C1 segment of cervical spinal cord (tissue), 14 donors: Measurements from ENCODE around the gene CIZ1.

Source experiments
- DNase-seq, 14 donors: peaks; one replicate each; lab custom pipeline; 2025; lab: John Stamatoyannopoulos, UW

CIZ1 gene

DNA sequence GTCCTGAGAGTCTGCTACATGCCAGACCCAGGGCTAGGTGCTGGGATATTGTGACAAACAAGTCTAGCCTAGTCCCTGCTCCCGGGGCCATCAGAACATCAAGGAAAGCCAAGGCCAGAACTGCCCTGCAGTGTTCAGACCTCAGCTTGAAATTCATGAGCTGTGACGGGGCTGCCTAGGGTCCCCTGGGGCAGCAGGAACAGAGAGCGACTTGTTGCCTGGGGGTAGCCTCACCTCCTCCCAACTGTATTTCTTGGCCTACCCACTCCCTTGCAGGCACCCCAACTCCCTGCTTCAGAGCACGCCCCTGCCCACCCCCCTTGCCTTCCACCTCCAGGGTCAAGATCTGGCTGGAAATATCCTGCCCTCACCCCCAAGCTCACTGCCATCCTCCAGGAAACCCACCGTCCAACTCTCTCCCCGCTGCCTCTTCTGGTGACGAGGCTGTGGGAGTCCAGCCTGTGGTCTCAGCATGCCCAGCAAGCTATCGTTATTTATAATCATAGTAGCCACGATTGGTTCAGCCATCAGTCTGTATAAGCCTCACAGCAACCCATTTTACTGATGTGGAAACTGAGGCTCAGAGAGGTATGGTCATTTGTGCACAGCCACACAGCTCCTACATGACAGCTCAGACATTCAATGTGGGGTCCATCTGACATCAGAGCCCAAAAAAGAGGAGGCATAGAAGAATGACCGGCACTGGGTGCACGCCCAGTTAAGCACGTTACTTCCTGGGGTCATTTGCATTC is 22.6 kb upstream of the CIZ1 start:
- no peak for DNase-seq

DNA sequence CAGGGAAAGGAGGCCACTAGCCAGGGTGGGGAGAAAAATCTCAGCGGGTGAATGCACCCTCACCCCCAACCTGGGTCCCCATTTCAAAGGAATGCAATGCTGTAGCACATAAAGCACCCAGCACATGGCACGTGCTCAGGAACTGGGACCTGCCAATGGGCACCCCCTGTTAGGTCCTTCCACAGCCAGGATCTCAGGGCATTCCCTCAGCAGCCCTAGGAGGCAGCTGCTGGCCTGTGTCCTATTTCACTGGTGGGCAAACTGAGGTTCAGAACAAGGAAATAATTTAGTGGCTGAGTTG is 20.6 kb upstream of the CIZ1 start:
- no peak for DNase-seq

DNA sequence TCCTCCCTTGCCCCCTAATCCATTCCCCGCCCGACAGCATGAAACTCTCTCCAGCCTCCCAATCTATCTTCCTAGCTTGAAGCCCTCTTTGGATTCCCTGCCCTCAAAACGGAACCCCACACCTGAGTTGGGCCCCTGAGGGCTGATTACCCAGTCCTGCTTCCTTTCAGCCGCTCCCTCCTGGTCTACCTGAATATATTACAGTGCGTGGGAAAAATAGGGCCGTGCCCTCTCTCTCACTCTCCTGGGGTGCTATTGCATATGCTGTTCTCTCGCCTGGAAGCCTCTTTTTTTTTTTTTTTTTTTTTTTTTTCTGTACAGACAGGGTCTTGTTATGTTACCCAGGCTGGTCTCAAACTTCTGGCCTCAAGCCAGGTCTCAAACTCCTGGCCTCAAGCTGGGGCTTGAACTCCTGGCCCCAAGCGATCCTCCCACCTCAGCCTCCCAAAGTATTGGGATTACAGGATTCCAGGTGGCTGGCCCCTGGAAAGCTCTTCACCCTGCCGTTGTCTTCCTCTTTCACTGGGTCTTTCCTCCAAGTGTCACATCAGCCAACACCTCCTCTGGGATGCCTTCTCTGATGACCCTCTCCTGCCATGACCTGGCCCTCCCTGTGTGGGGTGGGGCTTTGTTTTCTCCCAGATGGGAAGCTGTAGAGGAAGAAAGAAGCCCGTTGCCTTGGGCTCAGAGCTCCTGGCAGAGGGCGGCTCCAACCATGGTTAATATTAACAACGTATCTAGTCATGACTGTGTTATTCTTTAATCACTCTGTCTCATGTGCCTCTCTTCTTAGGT is 20.0 kb upstream of the CIZ1 start:
- DNase-seq: no peak

DNA sequence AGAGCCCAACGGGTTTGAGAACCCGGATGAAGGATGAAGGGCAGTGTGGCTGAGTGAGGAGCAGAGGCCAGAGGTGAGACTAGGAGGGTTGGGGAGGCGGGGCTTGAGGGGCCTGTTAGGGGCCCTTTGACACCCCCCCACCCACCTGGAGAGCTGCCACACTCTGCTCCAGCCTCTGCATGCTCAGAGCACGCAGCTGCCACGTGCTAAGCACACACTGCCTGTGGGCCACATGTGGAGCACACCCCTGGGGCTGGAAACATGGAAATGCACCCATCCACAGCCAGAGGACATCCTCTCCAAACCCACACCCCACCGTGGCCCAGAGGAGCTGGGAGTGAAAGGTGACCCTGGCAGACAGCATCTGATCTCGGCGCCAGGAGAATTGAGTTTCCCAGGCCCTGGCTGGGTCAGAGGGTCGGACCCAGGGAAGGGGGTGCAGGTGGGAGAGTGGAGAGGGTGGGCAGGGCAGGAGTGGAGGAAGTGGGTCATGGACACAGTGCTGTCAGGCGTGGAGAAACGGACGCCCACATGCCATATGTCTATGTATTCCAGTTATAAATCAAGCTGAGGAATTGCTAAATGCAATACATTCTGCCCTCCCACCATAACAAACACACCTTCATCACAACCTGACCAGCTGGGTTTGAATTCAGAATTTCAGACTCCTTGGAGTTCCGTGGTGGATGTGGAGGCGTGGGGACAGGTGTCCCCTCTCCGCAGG is 17.7 kb upstream of the CIZ1 start:
- DNase-seq: peak in 1 of 14 donors; percentile 34

DNA sequence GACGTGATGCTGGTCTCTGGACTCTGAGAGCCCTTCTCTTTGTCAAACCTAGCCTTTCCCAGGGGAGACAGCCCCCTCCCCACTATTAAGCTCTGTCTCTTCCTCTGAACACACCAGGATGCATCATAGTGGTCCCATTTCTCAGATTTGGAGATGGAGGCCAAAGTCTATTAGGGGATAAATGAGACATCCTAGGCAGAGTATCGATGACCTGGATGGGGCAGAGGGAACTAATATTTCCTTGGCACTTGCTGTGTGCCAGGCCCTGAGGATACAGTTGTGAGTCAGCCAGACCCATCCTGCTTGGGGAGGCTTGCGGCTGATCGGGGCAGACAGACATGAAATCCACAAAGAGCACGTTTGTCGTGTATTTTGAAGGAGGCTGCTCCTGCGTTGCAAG is 17.0 kb upstream of the CIZ1 start:
- no peak for DNase-seq

DNA sequence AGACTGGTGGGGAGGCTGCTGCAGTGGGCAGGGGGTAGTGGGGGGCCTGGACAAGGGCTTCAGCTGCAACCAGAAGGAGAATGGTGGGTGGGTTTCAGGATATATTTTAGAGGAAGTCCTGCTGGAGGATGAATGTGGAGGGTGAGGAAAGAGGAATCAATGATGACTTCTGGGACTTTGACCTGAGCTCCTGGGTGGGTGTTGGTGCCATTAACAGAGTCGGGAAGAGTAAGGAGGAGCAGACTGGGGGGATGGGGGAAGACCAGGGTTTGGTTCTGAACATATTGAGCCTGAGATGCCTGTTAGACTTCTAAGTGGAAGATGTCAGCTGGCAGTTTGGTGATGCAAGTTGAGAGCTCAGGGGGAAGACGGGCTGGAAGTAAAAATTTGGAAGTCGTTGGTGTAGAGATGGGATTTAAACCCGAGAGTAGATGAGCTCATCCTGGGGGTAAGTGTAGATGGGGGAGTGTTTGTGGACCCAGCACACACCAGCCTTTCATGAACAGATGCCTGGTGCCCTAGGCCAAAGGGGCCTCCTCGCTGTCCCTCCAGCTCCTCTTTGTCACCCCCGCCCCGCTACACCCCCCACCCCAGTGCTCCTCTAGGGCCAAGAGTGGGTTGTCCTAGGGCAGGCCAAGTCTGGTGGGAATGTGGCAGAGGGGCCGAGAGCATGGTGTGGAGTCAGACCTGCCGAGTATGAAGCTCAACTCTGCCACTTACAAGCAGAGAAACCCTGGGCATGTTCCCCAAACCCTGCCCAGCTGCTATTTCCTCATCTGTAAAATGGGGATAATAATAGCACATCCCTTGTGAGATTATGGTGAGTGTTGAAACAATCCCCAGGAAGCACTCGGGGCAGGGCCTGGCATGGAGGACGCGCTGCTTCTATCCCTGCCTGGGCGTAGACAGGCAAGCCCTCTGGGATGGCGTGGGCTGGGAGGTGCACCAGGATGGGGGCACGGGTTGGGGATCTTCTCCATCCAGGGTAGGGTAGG is 15.8 kb upstream of the CIZ1 start:
- DNase-seq: no peak

DNA sequence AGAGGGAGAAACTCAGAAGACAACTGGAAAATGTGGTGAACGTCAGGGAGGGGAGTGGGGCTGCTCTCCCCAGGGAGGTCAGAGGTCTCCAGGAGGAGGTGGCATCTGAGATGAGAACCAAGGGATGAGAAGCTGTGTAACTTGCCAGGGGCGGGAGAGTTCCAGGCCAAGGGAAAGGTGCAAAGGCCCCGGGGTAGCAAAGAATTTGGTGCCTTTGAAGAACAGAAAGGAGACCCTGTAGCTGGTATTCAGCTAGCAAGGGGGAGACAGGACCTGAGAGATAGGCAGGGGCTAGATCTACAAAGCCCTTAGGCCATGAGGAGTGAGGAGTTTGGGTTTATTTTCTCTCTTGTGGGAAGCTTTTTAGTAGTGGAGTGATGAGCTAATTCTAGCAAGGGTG is 15.1 kb upstream of the CIZ1 start:
- no peak for DNase-seq

DNA sequence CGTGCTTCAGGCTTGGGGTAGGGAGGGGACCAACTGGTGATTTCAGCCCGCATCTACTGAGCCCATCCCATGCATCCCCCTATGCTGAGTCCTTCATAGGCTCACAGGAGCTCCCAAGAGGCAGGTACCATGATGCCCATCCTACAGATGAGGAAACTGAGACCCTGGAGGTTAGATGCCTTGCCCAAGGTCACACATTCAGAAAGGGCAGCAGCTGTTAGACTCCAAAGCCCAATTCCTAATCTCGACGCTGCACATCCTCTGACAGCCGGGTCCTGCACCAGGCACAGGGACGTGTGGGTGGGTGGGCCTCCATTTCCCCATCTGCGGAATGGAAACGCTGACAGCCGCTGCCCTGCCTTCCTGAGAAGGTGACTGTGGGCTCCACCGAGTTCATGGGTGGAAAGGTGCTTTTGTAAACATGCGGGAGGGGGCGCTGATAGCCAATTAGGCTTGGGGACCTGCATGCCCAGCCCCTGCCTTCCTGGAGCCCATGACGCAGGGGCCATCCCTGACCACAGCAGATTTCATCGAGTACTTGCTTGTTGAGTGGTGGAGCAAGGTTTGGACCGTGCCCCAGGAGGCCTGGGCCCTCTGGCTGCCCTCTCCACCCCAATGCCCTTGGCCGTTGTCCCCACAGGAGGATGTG is 14.0 kb upstream of the CIZ1 start:
- DNase-seq: no peak

DNA sequence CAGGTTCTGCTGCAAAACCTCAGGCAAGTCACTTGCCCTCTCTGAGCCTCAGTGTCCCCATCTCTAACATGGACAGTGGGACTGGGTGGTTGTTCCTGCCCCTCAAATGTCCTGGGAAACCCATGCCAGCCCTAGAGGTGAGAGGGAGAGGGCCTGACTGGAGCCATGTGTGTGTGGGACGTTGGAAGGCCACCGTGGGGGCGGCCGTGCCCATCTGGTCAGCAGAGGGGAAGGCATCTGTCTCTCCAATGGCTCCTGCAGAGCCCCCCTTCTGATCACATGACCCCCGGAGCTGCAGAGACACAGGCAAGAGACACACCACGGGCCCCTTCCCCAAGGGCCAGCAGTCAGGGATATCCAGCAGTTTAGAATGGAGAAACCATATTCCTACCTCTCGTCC is 13.5 kb upstream of the CIZ1 start:
- DNase-seq: peak in 1 of 14 donors; percentile 57

DNA sequence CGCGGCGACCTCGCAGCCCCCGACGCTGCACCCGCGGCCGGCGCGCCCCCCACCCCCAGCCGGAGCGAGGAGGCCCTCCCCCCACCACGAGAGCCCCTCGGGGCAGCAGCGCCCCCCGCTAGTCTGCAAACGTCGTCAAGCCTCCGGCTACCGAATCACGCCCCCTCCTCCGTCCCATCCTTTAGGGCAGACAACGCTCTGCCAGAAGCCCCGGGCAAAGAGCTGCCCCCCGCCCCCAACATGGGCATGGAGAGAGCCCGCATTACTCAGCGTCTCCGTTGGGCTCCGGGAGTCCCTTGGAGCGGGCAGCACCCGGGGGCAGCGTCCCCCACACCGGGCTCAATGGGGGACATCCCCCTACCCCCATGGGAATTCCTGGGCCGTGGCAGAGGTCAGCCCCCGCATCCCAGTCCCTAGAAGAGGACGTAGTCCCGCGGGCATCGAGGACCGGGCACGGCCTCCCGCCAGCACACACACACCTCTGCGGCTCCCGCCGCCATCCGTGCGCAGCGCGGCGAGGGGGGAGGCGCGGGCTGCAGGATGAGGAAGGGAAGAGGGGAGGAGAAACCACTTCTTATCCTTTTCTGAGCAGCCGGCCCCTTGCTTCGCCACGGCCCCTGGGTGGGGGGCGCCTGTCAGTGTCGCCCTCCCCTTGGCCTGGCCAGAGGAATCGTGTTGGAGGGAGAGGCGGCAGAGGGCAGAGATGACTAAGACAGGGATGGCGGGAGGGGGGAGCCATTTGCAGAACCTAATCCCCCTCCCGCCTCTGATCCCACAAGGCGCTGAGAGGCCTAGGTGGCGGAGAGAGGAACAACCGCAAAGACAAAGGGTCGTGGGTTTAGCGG is 12.6 kb upstream of the CIZ1 start:
- peak in 3 of 14 donors; percentile 10 to 85 (median 13) for DNase-seq

DNA sequence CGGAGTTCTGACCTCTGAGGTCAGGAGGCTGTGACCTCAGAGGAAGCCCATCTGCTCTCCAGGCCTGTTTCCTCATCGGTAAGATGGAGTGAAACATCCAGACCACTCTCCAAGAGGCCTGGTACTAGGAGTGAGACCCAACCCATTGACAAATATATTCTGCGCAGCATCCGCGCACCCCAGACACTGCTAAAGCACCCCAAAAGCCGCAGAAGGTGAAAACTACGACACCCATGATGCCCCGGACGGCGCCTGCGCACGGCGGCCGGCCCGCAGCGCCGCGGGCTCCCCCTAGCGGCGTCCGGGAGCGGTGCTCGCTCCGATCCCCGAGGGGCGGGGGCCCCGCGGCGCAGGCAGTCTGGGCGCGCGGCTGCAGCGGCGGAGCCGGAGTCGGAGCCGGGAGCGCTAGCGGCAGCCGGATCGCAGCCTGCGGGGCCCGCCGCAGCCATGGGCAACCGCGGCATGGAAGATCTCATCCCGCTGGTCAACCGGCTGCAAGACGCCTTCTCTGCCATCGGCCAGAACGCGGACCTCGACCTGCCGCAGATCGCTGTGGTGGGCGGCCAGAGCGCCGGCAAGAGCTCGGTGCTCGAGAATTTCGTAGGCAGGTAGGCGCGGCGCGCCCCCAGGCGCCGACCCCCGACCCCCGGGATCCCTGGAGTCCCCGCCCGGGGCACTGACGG is 11.8 kb upstream of the CIZ1 start, which contains the start of gene DNM1:
Gene DNM1, plus strand, starts transcription at position 356 of the 683 bp plus-strand sequence. Its CDS starts 92 bp downstream, at position 448.
- DNase-seq: peak in 13 of 14 donors; percentile 9 to 73 (median 38)

DNA sequence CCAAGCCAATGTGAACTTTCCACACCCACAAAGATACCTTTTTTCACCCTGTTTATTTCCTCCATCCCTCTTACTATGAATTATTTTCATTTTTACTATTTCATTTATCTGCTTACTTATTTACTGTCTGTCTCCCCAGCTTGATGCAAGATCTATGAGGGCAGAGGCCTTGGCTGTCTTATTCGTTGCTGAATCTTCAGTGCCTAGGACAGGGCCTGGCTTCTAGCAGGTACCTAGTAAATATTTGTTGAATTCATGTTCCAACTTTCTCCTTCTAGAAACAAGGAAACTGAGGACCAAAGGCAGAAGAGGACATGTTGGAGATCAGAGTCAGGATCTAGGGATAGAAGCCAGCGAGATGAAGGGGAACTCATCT is 11.3 kb upstream of the CIZ1 start:
- no peak for DNase-seq

DNA sequence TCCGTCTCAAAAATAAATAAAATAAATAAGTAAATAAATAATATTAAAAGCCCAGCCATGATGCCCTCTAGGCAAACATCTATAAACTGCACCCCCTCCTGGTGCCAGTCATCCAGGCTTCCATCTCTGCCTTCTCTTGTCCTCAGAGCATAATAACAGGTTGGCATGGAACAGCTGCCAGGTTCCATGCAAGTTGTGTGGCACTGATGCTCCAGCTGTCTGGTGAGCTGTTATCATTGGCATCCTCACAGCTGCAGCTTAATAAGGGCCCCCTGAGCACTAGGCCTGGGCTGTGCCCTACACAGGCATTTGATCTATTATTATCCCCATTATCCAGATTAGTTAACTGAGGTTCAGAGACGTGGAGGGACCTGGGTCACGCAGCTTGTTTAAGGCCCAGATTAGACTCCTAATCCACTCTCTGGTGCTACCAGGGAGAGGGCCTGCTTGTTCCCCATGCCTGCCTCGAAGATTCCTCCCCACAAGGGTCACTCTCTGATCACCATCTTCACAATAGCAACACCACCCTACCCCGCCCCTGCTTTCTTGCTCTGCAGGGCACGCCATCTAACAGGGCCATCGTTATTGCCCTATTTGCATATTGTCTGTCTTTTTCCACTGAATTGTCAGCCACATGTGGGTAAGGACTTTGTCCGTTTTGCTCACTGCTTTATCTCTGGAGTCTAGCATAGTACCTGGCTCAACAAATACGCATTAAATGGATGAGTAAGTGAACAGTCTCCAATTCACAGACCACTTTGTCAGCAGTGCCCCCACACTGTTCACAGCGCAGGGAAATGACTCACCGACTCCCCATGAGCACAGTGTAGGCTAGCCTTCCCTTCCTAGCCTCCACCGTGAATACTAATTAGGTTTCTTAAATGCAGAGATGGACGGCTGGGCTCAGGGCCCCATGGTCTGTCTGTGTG is 10.3 kb upstream of the CIZ1 start:
- DNase-seq: no peak

DNA sequence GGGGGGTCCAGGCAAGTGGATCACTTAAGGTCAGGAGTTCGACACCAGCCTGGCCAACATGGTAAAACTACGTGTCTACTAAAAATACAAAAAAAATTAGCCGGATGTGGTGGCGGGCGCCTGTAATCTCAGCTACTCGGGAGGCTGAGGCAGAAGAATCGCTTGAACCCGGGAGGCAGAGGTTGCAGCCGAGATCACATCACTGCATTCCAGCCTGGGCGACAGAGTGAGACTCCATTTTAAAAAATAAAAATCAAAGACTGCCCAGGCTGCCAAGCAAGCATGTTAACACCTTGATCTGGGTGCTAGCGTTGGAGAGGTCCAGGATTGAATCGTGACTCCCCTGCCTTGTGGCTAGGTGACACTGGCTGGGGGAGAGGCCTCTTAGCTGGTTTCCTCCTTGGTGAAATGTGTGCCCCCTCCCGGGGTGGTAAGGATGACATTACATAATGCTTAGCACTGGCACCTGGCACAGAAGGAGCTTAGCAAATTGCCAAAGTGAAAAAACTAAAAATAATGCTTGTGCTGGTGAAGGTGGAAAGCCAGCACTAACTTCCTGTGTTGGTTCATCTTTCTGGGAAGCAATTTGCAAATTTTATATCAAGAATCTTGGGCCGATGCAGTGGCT is 2.2 kb upstream of the CIZ1 start:
- DNase-seq: peak in 1 of 14 donors; percentile 66

DNA sequence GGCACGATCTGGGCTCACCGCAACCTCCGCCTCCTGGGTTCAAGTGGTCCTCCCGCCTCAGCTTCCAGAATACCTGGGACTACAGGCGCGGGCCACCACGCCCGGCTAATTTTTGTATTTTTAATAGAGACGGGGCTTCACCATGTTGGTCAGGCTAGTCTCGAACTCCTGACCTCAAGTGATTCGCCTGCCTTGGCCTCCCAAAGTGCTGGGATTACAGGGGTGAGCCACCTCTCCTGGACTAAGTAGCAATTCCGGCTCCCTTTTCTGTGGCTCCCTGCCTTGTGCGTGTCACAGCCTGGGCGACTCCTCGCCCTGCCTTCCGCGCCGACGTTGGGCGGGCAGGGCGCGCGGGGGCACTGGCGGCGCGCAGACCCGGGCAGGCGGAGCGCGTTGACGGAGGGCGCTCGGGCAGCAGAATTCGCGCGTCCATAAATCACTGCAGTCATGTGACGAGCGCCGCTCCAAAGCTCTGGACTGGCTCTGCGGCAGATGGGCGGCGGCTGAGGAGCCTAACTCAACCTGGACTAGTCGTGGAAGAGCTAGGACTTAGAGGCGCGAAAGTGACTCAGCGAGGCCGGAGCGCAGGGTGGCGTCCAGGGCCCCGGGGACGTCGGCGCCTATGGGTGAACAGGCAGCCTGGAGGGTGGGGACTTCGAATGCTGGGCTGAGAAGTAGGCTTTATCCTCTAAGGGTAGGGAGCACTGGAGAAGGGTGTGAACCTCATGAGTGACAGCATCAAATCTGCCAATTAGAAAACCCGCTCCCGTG is 1.4 kb upstream of the CIZ1 start:
- DNase-seq: peak in 11 of 14 donors; percentile 14 to 91 (median 62)

DNA sequence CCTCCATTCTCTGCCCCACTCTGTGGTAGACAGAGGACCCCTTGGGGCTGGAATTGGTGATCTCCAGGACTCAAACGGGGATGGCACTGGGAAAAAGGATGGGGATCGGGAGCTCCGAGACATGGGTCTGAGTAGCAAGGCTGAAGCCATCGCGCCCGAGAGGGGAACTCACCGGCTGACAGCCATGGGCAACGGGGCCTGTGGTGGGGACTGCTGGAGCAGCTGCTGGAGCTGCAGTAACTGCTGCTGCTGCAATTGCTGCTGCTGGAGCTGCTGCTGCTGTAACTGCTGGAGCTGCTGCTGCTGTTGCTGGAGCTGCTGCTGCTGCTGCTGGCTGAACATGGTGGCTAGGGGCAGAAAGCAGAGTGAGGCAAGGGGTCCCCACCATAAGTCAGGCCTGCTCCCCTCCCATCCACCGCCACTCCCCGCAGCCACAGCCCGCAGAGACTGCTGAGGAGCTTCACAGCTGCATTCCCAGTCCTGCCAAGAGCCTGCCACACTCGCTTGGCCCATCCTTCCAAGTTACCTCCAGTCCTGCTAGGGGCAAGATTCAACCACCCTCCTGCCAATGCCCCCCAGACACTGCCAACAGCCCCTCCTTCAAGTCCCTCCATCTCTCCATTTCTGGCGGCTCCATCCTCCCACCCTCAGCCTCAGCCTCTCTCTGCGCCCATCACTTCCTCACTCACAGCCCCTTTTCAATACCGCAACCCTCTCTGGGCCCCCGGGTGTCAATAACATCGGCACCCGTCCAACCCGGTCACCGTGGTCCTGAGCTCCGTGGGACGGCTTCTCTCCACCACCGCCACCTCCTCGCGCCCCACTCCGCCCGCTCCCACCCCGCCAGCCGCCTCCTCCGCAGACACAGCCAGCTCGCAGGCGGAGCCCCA is 611 bp downstream of the CIZ1 start:
- peak in 9 of 14 donors; percentile 21 to 78 (median 51) for DNase-seq
